Measurements from ENCODE around the gene RAC3. TPM values are rescaled to one million over a fixed set of nuclear protein-coding genes. Genes with fewer than 3 reads are reported as not detected.

The RAC3 gene
- total and polyA plus RNA-seq, 9 of the 15 experiments (the other 6 are each of a cell fraction or from before 2014, with no cell fraction given): 0.23 to 292 (median 118) TPM

DNA sequence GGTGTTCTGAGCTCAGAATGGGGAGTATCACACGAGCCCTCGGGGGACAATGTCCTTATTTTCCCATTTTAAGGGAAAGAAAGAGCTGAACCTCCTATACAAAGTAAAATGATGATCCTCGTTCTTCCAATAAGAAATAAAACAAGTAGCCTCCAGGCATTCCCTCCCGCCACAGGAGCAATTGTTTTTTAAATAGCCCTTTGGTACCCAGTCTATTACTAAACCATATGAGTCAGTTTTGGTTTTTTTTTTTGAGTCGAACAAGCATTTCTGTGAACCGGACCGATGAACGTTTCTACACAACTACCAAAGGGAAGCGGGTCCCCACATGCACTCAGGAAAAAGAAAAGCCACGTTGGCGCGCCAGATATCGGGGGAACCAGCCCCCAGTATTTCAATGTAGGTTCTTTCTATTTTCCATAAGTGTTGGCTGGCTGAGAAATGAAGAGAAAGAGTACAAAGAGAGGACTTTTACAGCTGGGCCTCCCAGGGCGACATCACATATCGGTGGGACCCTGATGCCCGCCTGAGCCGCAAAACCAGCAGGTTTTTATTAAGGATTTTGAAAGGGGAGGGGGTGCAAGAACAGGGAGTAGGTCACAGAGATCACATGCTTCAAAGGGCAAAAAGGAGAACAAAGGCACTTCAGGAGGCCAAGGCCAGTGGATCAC is 9.8 kb downstream of the RAC3 start:
- DNase-seq (ENCODE audit: extremely low read depth in 1 of 4, low spot score in 3 of 4): no peak
- Histone ChIP-seq H2AFZ (ENCODE audit: low read depth, low read length) (no peak overlapping the region), H3K79me2 (ENCODE audit: control insufficient read depth, insufficient read depth, low read length) (peaks cover 11% of the 10 kb centered on the region), H4K20me1 (replicated peaks; ENCODE audit: control insufficient read depth, insufficient read depth, low read length) (peaks cover 10% of the 10 kb centered on the region; the same call in 1 of the 2 replicates), H3K9me1 (ENCODE audit: control insufficient read depth, insufficient read depth, low read length) (no peaks in the 10 kb centered on the region), H3K4me1 (replicated peaks in 1 of 2; ENCODE audit: control insufficient read depth in 2 of 2, insufficient read depth in 2 of 2, low read length in 2 of 2) (peaks cover 6 to 49% of the 10 kb centered on the region in 2 experiments; a peak in 4 of 5 replicates), H3K9ac (ENCODE audit: insufficient read depth in 1 of 2, low read depth in 2 of 2, low read length in 2 of 2) (no peak overlapping the region), H3K4me3 (no peak overlapping the region), H3K36me3 (ENCODE audit: control insufficient read depth, insufficient read depth, low read length) (peaks cover 6% of the 10 kb centered on the region; the same call in 2 of the 3 replicates), H3K27me3 (ENCODE audit: control insufficient read depth in 2 of 2, insufficient read depth in 2 of 2, low read length in 2 of 2) (no peaks in the 10 kb centered on the region), H3K4me2 (ENCODE audit: insufficient read depth, low read length) (no peak overlapping the region), H3K27ac (ENCODE audit: extremely low read depth, low read depth, low read length) (no peak overlapping the region), H3K9me3 (replicated peaks; ENCODE audit: control insufficient read depth, insufficient read depth, low read depth, low read length) (no peaks in the 10 kb centered on the region)
- no TSS peak for BruUV-seq (replicated peaks)
- CTCF ChIA-PET (ENCODE audit: low intra/inter-chr PET ratio): no interaction called here
- intact Hi-C loops (cut with micrococcal nuclease) (no loop called here), in situ Hi-C loops (cut with MboI) (no loop called here)
- ATAC-seq: no peak
- no peak for TF ChIP-seq SMAD4 (CRISPR knock-in tag; conservative IDR thresholded peaks at IDR 0.05)
- TF ChIP-seq NFIX (CRISPR knock-in tag; IDR thresholded peaks at IDR 0.05; ENCODE audit: low read depth): no peak
- TF ChIP-seq USF2 (CRISPR knock-in tag; IDR thresholded peaks at IDR 0.05): no peak
- TF ChIP-seq, protein P1, sequence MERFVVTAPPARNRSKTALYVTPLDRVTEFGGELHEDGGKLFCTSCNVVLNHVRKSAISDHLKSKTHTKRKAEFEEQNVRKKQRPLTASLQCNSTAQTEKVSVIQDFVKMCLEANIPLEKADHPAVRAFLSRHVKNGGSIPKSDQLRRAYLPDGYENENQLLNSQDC (CRISPR knock-in tag; IDR thresholded peaks at IDR 0.05): no peak
- no peak for TF ChIP-seq POU5F1 (IDR thresholded peaks at IDR 0.05; ENCODE audit: borderline replicate concordance, low read depth, low read length, partially characterized antibody)
- TF ChIP-seq CREB3 (tag; conservative IDR thresholded peaks at IDR 0.05; ENCODE audit: low read depth): no peak
- TF ChIP-seq ZNF23 (CRISPR knock-in tag; IDR thresholded peaks at IDR 0.05): no peak
- TF ChIP-seq, protein P2, sequence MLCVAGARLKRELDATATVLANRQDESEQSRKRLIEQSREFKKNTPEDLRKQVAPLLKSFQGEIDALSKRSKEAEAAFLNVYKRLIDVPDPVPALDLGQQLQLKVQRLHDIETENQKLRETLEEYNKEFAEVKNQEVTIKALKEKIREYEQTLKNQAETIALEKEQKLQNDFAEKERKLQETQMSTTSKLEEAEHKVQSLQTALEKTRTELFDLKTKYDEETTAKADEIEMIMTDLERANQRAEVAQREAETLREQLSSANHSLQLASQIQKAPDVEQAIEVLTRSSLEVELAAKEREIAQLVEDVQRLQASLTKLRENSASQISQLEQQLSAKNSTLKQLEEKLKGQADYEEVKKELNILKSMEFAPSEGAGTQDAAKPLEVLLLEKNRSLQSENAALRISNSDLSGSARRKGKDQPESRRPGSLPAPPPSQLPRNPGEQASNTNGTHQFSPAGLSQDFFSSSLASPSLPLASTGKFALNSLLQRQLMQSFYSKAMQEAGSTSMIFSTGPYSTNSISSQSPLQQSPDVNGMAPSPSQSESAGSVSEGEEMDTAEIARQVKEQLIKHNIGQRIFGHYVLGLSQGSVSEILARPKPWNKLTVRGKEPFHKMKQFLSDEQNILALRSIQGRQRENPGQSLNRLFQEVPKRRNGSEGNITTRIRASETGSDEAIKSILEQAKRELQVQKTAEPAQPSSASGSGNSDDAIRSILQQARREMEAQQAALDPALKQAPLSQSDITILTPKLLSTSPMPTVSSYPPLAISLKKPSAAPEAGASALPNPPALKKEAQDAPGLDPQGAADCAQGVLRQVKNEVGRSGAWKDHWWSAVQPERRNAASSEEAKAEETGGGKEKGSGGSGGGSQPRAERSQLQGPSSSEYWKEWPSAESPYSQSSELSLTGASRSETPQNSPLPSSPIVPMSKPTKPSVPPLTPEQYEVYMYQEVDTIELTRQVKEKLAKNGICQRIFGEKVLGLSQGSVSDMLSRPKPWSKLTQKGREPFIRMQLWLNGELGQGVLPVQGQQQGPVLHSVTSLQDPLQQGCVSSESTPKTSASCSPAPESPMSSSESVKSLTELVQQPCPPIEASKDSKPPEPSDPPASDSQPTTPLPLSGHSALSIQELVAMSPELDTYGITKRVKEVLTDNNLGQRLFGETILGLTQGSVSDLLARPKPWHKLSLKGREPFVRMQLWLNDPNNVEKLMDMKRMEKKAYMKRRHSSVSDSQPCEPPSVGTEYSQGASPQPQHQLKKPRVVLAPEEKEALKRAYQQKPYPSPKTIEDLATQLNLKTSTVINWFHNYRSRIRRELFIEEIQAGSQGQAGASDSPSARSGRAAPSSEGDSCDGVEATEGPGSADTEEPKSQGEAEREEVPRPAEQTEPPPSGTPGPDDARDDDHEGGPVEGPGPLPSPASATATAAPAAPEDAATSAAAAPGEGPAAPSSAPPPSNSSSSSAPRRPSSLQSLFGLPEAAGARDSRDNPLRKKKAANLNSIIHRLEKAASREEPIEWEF (CRISPR knock-in tag; IDR thresholded peaks at IDR 0.05): no peak
- TF ChIP-seq NR1H2 (CRISPR knock-in tag; IDR thresholded peaks at IDR 0.05): no peak
- no peak for TF ChIP-seq LCOR (CRISPR knock-in tag; IDR thresholded peaks at IDR 0.05)
- 73% methylated on average over 16 of the region's 17 CpGs for WGBS (ENCODE audit: insufficient coverage, low coverage, missing lambda C conversion rate)
- POLR2A ChIA-PET: interaction anchor here (1.2 to 1.4 kb wide), 2 partner anchors 9 to 18 kb away, joined by 5 to 7 read pairs; partner anchors contain the start of genes CENPX and LRRC45
- FAIRE-seq: no peak

Data from K562 (cell line).